HCT116 (cell line): ENCODE measurements around the gene MSH3.

Source experiments
- EZH2 ChIP-seq: fragments of 200-600 bp; sonication (generic); IDR thresholded peaks from 2 replicates; pipeline ENCODE4 v1.6.1; 2017; ENCODE audit warnings: antibody characterized with exemption, mixed run types
- POLR2A ChIP-seq: IDR thresholded peaks from 2 replicates; pipeline ENCODE4 v1.7.0; 2011; ENCODE audit warnings: borderline replicate concordance; ENCODE audit not compliant: insufficient read depth, insufficient read length; ENCODE audit errors: extremely low read depth
- POLR2AphosphoS5 ChIP-seq: IDR thresholded peaks from 2 replicates; pipeline ENCODE4 v1.6.1; 2011; ENCODE audit warnings: mild to moderate bottlenecking, low read depth, low read length, moderate library complexity
- SIN3A ChIP-seq: IDR thresholded peaks from 2 replicates; pipeline ENCODE4 v1.6.1; 2012; ENCODE audit warnings: low read depth
- TF ChIP-seq, protein P1 (sequence below), 3 experiments: fragments of 200-600 bp in 1 of 3; sonication (generic) in 1 of 3; IDR thresholded peaks in 2 of 3; conservative IDR thresholded peaks in 1 of 3; 2 replicates each; pipeline ENCODE4 v1.5.1; 2012 to 2017; ENCODE audit warnings: low read depth in 2 of 3, low read length in 2 of 3, antibody characterized with exemption in 1 of 3, borderline replicate concordance in 1 of 3, control low read depth in 1 of 3, mild to moderate bottlenecking in 1 of 3, mixed read lengths in 1 of 3, mixed run types in 1 of 3, moderate library complexity in 1 of 3; ENCODE audit not compliant: insufficient read depth in 1 of 3
- TF ChIP-seq, protein P2 (sequence below): IDR thresholded peaks from 2 replicates; pipeline ENCODE4 v1.6.1; 2012; ENCODE audit warnings: low read depth

DNA sequence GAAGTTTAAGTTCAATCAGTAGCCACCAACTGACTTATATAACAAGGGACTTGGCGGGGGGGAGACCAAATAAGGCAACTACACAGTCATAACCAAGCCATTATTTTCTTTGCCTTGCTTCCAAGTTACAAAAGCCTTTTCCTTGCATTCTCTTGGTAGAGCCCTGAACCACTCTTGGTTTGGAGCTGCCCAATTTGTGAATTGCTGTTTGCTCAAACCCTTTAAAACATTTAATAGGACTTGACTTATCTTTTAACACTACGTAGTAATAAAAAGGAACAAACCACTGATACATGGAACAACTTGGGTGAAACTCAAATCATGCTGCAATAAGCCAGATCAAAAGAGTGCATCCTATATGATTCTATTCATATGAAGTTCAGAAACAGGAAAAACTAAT lies 31.7 kb upstream of the MSH3 start:
- TF ChIP-seq, protein P1, sequence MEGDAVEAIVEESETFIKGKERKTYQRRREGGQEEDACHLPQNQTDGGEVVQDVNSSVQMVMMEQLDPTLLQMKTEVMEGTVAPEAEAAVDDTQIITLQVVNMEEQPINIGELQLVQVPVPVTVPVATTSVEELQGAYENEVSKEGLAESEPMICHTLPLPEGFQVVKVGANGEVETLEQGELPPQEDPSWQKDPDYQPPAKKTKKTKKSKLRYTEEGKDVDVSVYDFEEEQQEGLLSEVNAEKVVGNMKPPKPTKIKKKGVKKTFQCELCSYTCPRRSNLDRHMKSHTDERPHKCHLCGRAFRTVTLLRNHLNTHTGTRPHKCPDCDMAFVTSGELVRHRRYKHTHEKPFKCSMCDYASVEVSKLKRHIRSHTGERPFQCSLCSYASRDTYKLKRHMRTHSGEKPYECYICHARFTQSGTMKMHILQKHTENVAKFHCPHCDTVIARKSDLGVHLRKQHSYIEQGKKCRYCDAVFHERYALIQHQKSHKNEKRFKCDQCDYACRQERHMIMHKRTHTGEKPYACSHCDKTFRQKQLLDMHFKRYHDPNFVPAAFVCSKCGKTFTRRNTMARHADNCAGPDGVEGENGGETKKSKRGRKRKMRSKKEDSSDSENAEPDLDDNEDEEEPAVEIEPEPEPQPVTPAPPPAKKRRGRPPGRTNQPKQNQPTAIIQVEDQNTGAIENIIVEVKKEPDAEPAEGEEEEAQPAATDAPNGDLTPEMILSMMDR (IDR thresholded peaks at IDR 0.05 in 2 of 3, conservative IDR thresholded peaks at IDR 0.05 in 1 of 3; ENCODE audit: borderline replicate concordance in 1 of 3, insufficient read depth in 1 of 3, low read depth in 2 of 3, low read length in 2 of 3), result no peak
- TF ChIP-seq POLR2A, result no peak
- TF ChIP-seq EZH2, result no peak
- TF ChIP-seq POLR2AphosphoS5, result no peak
- TF ChIP-seq SIN3A, result no peak
- TF ChIP-seq, protein P2, sequence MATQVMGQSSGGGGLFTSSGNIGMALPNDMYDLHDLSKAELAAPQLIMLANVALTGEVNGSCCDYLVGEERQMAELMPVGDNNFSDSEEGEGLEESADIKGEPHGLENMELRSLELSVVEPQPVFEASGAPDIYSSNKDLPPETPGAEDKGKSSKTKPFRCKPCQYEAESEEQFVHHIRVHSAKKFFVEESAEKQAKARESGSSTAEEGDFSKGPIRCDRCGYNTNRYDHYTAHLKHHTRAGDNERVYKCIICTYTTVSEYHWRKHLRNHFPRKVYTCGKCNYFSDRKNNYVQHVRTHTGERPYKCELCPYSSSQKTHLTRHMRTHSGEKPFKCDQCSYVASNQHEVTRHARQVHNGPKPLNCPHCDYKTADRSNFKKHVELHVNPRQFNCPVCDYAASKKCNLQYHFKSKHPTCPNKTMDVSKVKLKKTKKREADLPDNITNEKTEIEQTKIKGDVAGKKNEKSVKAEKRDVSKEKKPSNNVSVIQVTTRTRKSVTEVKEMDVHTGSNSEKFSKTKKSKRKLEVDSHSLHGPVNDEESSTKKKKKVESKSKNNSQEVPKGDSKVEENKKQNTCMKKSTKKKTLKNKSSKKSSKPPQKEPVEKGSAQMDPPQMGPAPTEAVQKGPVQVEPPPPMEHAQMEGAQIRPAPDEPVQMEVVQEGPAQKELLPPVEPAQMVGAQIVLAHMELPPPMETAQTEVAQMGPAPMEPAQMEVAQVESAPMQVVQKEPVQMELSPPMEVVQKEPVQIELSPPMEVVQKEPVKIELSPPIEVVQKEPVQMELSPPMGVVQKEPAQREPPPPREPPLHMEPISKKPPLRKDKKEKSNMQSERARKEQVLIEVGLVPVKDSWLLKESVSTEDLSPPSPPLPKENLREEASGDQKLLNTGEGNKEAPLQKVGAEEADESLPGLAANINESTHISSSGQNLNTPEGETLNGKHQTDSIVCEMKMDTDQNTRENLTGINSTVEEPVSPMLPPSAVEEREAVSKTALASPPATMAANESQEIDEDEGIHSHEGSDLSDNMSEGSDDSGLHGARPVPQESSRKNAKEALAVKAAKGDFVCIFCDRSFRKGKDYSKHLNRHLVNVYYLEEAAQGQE, result no peak
